ENCODE measurements around the gene LEPR.
"Not testable (repeated sequence)": the region's sequence is repeated elsewhere in the genome, so short reads cannot be mapped to it uniquely, and the experiment has no call there.

The LEPR gene, protein sequence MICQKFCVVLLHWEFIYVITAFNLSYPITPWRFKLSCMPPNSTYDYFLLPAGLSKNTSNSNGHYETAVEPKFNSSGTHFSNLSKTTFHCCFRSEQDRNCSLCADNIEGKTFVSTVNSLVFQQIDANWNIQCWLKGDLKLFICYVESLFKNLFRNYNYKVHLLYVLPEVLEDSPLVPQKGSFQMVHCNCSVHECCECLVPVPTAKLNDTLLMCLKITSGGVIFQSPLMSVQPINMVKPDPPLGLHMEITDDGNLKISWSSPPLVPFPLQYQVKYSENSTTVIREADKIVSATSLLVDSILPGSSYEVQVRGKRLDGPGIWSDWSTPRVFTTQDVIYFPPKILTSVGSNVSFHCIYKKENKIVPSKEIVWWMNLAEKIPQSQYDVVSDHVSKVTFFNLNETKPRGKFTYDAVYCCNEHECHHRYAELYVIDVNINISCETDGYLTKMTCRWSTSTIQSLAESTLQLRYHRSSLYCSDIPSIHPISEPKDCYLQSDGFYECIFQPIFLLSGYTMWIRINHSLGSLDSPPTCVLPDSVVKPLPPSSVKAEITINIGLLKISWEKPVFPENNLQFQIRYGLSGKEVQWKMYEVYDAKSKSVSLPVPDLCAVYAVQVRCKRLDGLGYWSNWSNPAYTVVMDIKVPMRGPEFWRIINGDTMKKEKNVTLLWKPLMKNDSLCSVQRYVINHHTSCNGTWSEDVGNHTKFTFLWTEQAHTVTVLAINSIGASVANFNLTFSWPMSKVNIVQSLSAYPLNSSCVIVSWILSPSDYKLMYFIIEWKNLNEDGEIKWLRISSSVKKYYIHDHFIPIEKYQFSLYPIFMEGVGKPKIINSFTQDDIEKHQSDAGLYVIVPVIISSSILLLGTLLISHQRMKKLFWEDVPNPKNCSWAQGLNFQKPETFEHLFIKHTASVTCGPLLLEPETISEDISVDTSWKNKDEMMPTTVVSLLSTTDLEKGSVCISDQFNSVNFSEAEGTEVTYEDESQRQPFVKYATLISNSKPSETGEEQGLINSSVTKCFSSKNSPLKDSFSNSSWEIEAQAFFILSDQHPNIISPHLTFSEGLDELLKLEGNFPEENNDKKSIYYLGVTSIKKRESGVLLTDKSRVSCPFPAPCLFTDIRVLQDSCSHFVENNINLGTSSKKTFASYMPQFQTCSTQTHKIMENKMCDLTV

DNA sequence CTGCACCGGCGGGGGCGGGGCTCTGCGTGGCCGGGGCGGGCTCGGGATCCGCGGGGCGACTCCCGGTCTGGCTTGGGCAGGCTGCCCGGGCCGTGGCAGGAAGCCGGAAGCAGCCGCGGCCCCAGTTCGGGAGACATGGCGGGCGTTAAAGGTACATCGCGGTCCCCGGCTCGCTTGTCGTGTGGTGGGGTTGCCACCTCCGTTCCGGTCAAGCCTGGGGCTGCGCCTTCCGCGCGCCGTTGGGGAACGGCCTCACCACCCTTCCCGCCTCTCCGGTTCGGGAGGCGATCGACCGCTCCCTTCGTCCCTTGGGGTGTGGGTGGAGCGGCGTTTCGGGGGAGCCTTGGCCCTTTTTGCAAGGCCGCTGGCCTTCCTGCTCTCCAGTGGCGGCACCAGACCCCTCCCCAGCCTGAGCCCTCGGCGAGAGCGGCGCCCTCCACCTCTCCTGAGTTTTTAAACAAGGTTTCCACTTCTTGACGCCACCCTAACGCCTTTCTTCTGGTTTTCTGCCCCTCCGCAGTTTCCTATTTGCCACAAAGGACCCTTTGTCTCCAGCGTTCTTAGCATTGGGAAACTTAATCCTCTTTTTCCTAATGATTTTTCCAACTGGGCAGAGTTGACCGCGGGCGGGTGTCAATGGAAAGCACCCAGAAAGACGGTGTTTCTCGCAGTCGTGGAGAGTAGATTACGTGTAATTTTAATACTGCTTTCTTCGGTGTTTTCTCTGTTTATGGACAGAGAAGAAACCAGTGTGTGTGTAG lies at the start of gene LEPR, which contains the start of gene LEPROT:
TSS of gene LEPR (plus strand) at position 79 of the 761 bp plus-strand sequence. CDS start 144,898 bp downstream, outside the sequence.
TSS of gene LEPROT (plus strand) at position 79 of the 761 bp plus-strand sequence. CDS start at position 136, 57 bp downstream.
- DNase-seq (ENCODE audit: low read depth in 3 of 3) = no peak

DNA sequence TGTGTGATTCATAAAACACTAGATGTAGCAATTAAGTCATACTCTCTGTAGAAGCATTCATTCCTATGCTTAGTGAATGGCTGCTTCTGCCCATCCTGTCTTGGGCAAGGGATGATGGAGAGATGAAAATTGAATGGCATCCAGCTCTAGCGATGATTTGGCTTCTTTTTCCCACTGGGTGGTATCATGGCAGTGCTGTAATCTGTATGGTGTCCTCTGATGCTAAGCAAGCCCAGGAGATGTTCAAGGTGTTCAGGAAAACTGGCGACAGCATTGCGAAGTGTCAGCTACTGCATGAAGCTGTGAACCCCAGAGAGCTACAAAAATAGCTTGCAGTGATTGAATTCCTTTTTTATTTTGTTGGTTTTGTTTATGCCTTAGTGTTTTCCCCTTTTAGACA lies 48.9 kb upstream of the LEPR start:
- DNase-seq (ENCODE audit: low read depth in 3 of 3) = no peak

DNA sequence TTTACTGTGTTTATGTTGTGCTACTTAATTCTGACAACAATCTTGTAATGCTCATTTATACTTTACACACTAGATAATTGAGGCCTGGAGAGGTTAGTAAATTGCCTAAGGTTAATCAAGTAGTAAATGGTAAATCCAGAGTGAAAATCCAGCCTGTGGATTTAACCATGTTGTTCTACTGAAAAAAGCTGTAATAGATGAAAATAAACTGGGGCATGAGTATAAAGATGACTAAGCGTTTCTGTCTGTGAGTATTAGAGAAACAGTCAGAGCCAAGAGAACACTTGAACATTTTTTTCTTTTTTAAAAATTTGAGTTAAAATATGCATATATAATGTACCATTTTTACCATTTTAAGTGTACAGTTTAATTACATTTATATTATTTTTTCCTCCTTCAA lies 47.9 kb upstream of the LEPR start:
- no peak for DNase-seq (ENCODE audit: low read depth in 3 of 3)

DNA sequence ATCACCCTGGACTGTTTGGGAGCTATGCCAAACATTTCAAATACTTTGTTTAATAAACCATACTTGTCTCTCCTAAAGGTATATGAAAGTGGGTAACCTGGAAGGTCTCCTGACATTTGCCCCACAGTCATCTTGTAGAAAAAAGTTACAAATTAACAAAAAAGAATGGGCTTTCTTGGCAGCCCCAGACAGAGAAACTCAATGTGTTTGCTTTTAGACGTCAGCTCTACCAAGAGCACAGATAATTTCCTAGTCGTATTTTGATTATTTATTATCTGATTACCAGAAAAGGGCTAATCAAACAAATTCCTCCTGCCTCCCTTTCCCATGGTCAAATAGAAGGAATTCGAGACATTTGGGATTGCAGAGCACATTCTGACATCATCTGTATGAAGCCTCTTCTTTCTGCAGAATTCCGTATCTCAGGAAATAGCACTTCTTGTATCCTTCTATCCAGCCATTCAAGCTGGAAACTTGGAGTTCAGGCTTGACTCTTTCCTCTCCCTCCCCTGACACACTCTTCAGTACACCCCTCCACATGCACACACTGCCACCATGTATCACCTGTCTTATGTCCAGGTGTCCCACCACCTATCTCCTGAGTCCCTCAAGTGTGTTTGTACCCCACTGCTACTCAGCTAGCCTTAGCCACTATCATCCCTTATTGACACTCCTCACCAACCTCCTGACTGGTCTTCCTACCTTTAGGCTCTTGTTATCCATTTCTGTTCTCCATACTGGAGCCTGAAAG lies 42.8 kb upstream of the LEPR start:
- no peak for DNase-seq (ENCODE audit: low read depth in 3 of 3)

DNA sequence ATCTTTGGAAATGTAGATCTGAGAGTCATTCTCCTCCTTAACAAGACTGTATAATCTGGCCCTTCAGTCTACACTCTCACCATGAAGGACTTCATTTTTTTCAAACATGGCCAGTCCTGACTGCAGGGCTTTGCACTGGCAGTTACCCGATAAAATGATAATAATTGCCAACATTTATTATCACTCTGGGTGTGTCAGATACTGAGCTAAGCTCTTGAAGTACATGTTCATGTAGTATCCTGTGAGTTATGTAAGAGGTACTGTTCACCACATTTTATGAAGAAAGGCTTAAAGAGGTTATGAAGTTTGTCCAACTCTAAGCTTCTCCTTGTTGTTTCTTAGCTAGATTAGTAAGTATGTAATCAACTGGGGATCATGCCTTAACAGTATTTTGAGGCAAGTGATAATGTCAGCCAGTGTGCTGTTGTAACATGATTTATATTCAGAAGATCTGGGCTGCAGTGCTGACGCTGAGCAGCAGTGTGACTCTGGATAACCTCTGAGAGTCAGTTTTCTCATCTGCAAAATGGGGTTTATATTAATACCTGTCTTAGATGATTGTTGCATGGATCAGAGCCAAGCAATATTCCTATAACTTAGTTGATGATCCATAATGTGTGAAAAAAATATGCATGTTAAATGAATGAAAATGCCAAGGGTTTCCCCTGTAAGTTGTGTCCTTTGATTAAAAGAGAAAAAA lies 42.1 kb upstream of the LEPR start:
- no peak for DNase-seq (ENCODE audit: low read depth in 3 of 3)

DNA sequence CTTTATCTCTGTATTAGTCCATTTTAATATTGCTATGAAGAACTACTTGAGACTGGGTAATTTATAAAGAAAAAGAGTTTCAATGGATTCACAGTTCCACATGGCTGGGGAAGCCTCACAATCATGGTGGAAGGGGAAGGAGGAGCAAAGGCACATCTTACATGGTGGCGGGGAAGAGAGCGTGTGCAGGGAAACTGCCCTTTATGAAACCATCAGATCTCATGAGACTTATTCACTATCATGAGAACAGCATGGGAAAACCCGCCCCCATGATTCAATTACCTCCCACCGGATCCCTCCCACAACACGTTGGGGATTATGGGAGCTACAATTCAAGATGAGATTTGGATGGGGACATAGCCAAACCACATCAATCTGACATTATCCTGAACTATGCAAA lies 36.0 kb upstream of the LEPR start:
- DNase-seq (ENCODE audit: low read depth in 3 of 3) = not testable (repeated sequence)

DNA sequence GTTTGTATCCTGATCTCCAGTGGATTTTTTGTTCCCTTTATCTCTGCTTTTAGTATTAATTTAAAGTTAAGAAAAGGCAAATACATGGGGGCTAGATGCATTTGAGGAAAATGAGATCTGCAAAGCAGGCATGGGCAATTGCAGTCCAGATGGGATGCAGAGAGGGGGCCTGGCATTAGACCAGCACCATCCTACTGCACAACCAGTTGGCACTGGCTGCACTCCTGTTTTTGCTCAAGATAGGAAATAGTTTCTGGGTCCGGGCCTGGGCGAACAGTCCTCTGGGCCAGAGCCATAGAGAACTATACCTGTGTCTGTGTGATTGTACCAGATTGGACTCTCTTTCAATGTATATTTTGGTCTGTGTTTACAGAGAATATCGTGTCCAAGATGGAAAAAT lies 34.0 kb upstream of the LEPR start:
- DNase-seq (ENCODE audit: low read depth in 3 of 3) = no peak

DNA sequence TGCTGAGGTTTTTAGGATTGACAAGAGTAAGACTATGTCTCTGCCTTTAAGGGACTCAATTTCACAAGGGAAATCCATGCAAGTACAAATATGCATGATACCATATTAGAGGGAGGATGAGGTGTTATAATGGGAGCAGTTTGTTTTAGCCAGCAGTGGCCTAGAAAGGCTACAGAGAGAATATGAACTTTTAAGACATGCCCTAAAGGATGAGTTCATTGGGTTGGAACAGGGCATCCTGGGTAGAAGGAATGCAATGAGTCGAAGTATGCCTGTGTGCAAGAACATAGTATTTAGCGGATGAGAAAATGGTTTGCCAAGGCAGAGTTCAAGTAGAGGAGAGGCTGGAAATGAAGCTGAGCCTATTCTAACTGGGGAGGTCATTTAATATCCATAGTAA lies 32.6 kb upstream of the LEPR start:
- no peak for DNase-seq (ENCODE audit: low read depth in 3 of 3)

DNA sequence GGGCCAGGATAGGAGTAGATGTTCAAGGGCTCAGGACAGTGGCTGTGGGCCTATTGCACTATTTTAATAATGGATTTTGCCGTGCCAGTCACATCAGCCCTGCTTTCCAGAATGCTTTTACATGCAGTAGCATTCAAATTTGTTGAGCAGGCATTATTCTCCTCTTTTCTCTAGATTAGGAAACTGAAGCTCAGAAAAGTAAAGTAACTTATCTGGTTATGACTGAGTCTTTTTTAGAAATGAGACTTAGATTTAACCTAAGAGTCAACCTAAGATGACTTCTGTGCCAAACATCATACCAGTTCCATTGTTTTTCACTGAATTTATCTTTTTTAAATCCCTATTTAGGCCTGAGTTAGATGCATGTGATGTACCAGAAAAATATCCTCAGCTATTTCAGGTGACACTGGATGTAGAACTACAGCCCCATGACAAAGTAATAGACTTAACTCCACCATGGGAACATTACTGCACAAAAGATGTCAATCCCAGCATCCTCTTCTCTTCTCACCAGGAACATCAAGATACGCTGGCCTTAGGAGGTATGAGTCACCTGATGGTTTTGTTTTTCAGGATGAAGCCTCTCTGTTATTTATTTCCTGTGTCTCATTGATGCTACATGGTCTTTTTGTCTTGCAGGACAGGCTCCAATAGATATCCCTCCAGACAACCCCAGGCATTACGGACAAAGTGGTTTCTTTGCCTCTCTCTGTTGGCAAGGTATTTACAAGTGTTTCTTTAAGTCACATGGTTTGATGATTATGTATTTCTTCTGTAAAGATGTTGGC lies 31.4 kb upstream of the LEPR start:
- DNase-seq (ENCODE audit: low read depth in 3 of 3) = no peak

DNA sequence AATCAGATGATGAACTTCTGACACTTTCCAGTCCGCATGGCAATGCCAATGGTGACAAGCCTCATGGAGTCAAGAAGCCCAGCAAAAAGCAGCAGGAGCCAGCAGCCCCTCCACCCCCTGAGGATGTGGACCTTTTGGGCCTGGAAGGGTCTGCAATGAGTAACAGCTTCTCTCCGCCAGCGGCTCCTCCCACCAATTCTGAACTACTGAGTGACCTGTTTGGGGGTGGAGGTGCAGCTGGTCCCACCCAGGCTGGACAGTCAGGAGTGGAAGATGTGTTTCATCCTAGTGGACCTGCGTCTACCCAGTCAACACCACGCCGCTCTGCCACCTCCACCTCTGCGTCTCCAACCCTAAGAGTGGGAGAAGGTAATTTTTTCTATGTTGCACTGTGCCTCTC lies 28.0 kb upstream of the LEPR start:
- DNase-seq (ENCODE audit: low read depth in 3 of 3) = no peak

DNA sequence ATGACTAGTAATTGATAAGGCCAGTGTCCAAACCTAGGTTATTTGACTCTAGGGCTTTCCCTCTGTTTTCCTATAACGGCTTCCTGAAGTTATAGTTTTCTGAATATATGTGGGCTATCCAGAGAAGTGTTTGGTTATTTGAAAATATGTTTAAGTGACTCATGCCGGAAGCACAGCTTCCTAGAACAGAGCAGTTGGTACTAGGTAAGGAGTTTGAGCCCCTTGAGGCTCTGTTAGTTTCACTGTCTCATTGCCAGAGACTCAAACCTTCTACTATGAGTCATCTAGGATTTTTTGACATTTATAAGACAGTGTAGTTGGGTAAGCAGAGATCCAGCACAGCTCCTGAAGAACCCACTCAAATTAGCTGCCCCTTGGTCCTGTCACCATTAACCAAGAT lies 27.1 kb upstream of the LEPR start:
- DNase-seq (ENCODE audit: low read depth in 3 of 3) = no peak

DNA sequence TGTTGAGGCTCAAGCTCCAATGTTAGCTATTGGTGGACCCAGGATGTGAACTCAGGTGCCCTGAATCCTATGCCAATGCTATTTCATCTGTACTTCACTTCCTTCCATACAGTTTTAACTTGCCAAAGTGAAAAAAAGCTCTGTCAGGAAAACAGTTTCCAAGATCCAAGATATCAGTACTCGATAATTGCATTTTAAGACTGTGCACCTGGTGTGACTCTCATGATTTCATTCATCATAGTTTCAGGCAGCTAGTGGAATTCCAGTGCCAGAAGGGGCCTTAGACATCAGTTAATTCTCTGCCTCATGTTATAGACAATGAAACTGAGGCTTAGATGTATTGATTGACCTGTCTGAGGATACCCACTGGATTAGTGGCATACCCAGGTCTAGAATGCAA lies 26.5 kb upstream of the LEPR start:
- DNase-seq (ENCODE audit: low read depth in 3 of 3) = no peak

DNA sequence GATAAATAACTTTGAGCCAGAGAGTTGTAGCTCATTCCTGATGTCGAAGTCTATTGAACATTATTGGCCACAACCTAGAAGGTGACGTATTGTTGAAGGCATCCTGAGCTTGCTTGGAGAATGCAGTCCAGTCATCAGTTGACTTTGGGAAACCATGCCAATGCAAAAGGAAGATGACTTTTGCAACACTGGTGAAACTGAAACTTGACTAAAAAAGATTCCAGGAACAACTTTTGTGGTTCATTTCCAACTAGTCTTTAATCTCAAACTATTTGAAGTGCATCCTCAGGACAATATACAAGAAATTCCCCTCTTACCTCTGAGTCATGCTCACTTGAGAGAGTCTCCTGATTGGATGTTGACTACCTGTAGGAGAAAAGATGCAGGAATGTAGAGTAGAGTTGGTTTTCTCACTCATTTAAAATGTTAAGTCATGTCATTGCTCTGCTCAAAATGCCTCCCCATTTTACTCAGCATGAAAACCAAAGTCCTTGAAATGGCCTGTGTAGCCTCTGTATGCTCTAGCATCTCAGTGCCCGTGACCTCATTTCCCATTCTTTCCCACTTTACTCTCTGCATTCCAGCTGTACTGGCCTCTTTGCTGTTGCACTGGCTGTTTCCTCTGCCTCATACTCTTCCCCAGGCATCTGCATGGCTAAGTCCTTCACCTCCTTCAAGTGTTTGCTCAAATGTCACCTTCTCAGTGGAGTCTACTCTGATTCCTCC lies 24.4 kb upstream of the LEPR start:
- no peak for DNase-seq (ENCODE audit: low read depth in 3 of 3)

DNA sequence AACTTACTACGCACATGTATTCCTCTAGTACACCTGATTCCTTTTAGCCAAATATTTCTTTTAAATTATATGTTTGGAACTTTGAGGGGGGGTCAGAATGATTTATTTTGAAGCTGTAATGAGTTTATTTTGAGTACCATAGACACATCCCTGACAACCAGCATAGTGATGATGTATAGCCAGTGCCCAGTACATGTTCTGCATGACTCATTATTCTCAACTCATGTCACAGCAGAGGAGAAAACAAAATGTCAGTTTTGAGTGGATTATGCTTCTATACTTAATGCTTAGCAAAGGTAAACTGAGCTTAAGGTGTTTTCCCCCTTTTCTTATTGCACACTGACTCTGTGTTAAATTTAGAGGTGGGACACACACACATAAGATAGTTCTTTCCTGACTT lies 22.4 kb upstream of the LEPR start:
- DNase-seq (ENCODE audit: low read depth in 3 of 3) = no peak

DNA sequence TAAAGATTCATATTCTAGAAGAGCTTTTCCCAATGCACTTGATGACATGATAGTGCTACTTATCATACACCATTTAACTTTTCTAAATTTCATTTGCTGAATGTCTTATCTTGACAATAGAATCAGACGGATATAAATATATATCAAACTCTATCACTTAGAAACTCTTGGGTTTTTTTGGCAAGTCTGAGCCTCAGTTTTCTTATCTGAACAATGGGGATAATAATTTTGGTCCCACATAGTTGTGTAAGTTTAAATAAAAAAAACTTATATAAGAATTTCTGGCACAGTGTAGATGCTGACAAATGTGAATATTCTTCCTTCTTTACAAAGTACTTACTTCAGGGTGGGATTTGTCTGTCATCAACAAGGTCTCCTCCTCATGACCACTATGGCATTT lies 21.5 kb upstream of the LEPR start:
- no peak for DNase-seq (ENCODE audit: low read depth in 3 of 3)

DNA sequence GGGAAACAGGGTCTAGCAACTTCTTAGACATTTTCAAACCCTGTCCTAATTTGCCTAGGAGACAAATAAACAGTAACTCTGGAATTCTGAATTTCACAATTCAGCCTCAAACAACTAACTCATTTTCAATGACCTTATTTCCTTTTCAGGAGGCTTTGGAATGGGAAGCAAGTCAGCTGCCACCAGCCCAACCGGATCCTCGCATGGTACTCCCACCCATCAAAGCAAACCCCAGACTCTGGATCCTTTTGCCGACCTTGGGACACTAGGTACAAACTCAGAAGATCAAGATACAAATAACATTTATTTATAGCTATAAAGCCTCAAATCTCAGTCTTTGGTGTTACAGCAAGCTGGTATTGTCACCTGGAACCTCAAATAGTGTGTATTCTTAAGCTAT lies 18.9 kb upstream of the LEPR start:
- no peak for DNase-seq (ENCODE audit: low read depth in 3 of 3)

DNA sequence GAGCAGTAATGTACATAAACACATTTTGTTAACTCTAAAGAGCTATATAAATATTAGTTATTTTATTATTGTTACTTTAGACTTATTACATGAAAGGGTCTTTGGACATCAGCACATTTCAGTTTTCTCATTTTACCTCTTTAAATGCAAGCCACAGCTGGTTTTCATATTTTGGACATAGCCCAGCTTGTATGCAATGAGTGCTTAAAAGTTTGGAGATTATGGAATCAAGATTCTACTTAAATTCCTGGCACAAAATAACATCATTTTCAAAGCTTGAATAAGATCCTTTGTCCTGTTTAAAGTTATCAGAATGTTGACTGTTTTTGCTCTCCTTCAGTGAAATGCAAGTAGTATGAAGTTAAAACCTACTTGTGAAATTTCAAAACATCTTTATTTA lies 15.5 kb upstream of the LEPR start:
- no peak for DNase-seq (ENCODE audit: low read depth in 3 of 3)

DNA sequence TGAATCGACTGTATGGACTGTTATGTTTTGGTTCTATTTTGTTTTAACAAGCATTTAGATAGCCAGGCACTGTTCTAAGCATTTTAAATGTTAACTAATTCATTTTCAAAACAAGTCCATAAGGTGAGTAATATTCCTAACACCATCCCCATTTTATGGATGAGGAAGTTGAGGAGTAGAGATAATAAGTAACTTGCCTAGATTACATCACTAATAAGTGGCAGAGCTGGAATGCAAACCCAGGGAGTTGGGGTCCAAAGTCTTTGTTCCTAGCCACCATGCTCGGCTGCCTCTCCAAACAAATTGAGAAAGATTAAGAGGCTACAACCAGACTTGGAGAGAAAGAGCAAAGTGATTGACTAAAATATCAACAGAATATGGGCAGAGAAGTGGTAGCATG lies 12.6 kb upstream of the LEPR start:
- no peak for DNase-seq (ENCODE audit: low read depth in 3 of 3)

DNA sequence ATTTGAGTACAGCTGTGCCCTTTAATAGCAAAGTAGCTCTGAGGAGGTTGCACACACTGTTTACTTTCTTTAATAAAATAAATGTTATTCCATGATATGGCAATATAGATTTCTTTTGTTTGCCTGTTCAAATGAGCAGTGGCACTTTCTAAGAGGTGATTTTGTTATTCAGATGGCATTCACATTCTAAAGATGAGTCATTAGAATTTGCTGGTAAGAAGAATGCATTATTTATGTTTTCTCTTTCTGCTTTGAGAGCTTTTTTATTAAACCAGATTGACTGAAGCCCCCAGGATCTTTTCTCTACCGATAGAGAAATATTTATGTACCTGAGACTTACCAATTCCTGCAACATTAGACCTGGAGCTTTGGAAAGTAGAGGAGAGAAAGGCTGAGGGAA lies 11.2 kb upstream of the LEPR start:
- no peak for DNase-seq (ENCODE audit: low read depth in 3 of 3)
